Upper lobe of right lung (tissue), 1 donor: ENCODE results near the gene MECR. TPM values are rescaled to one million over a fixed set of nuclear protein-coding genes. Genes with fewer than 3 reads are reported as not detected.

Experiments
- ATAC-seq: fragments of 200-7000 bp; cut with Tn5 transposase; one replicate; pipeline ENCODE4 v1.9.1; 2020; ENCODE audit warnings: mild to moderate bottlenecking, moderate library complexity
- DNase-seq: peaks from one replicate; pipeline ENCODE4 v3.0.0-alpha.2; 2020
- H3K27ac ChIP-seq: fragments of 200-600 bp; one replicate; pipeline ENCODE4 v1.8.0; 2022
- H3K27me3 ChIP-seq: fragments of 200-600 bp; one replicate; pipeline ENCODE4 v1.8.0; 2022; ENCODE audit warnings: mild to moderate bottlenecking
- H3K36me3 ChIP-seq: fragments of 200-600 bp; one replicate; pipeline ENCODE4 v1.8.0; 2022
- H3K4me1 ChIP-seq: fragments of 200-600 bp; one replicate; pipeline ENCODE4 v1.8.0; 2022
- H3K4me3 ChIP-seq: fragments of 200-600 bp; one replicate; pipeline ENCODE4 v1.8.0; 2022; ENCODE audit warnings: mild to moderate bottlenecking
- H3K9me3 ChIP-seq: fragments of 200-600 bp; one replicate; pipeline ENCODE4 v1.8.0; 2022
- intact Hi-C: fragments of 100-400 bp; cut with DNase I; formaldehyde crosslinking; loops from one replicate; pipeline ENCODE4 v1.11.0; 2022
- total RNA-seq: library from RNA; stranded (reverse); fragmentation: NEBNext Ultra II Directional; extraction: Animal tissue kit (Norgen Biotek cat#: 25700); gene quantifications from one replicate; pipeline ENCODE4 v1.2.1, GENCODE V29; 2021
- TF ChIP-seq, protein P1 (sequence below): fragments of 200-600 bp; IDR thresholded peaks from one replicate; pipeline ENCODE4 v1.8.0; 2022; ENCODE audit warnings: antibody characterized with exemption
- donor health status: DM: no; HTN: yes; CAD: no; lungs with severe emphysema.

MECR gene
- total RNA-seq, 1 donor from 2014 or later: 16.5 TPM

DNA sequence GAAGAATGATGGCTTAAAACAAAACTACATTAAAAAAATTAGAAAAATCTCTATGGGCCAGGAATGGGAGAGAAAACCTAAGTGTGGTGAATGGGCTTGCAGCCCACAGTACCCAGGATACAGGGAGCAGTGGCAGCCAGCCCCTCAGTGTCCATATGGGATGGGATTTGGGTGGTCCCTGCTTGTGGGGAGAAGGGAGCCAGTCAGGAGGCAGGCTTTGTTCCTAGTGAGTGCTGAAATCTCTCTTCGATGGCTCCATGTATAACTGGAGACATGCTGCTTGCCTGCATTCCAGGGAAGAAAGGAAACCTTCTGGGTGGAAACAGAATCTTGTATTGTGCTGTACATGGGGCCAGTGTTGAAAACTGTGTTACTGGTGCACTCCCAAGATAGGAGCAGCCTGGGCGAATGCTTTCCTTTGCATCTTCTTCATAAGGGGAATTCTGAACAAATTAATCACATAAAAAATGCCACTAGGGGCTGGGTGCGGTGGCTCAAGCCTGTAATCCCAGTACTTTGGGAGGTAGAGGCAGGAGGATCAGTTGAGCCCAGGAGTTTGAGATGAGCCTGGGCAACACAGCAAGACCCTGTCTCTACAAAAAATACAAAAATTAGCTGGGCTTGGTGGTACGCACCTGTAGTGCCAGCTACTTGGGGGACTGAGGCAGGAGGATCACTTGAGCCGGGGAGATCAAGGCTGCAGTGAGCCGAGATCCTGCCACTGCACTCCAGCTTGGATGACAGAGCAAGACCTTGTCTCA lies 41.6 kb upstream of the MECR start:
- Histone ChIP-seq H3K27ac (peak overlapping the region; percentile 11), H3K4me1 (peaks cover 12% of the 10 kb centered on the region), H3K9me3 (no peaks in the 10 kb centered on the region), H3K36me3 (peaks cover 9% of the 10 kb centered on the region), H3K27me3 (no peaks in the 10 kb centered on the region), H3K4me3 (no peak overlapping the region)
- TF ChIP-seq, protein P1, sequence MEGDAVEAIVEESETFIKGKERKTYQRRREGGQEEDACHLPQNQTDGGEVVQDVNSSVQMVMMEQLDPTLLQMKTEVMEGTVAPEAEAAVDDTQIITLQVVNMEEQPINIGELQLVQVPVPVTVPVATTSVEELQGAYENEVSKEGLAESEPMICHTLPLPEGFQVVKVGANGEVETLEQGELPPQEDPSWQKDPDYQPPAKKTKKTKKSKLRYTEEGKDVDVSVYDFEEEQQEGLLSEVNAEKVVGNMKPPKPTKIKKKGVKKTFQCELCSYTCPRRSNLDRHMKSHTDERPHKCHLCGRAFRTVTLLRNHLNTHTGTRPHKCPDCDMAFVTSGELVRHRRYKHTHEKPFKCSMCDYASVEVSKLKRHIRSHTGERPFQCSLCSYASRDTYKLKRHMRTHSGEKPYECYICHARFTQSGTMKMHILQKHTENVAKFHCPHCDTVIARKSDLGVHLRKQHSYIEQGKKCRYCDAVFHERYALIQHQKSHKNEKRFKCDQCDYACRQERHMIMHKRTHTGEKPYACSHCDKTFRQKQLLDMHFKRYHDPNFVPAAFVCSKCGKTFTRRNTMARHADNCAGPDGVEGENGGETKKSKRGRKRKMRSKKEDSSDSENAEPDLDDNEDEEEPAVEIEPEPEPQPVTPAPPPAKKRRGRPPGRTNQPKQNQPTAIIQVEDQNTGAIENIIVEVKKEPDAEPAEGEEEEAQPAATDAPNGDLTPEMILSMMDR: no peak
- ATAC-seq: no peak
- intact Hi-C loops: no loop called here
- DNase-seq: no peak

DNA sequence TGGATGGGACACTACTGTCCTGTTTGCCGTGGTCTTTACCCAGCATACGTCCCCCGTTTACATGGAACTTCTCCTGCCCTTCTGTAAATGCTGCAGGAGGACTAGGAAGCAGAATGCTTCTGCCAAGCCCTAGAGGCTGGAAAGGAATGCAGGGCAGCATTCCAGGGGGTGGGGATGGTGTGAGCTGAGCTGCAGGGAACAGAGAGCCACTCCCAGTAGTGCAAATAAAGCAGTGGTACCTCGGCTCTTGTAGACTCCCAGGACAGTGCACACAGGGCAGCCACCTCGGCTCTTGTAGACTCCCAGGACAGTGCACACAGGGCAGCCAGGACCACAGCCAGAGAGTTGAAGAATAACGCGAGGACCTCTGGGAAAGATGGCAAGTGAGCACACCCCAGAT lies 41.0 kb upstream of the MECR start:
- intact Hi-C loops: no loop called here
- ATAC-seq (peak; percentile 99), DNase-seq (peak; percentile 87)
- TF ChIP-seq, protein P1: no peak
- H3K27me3 ChIP-seq: no peaks in the 10 kb centered on the region
- peaks cover 7% of the 10 kb centered on the region for H3K36me3 ChIP-seq
- peaks cover 12% of the 10 kb centered on the region for H3K4me1 ChIP-seq
- H3K9me3 ChIP-seq: no peaks in the 10 kb centered on the region
- peak overlapping the region; percentile 2 for H3K27ac ChIP-seq
- no peak overlapping the region for H3K4me3 ChIP-seq

DNA sequence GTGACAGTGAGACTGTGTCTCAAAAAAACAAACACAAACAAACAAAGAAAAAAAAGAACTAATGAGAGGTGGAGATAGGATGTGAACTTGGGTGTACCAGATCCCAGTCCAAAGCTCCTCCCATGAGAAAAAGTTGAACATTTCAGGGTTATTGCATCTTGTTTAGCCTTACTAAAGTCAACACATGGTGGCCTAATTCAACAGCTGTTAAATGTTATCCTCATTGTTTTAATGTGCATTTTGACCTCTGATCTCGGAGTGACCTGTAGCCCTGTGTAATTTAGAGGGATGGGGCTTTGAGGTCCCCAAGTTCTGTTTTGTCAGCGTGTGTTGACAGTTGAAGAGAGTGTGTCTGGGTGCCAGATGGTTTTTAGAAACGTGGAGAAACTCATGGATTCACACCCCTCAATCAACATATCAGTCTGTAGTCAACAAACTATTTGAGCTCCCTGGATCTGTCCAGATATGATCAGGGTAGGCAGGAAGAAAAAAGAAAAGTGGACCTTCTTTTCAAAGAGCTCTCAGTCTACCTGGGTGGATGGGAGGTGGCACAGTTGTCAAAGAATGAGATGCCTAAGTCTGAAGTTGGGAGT lies 40.3 kb upstream of the MECR start:
- DNase-seq (no peak), ATAC-seq (no peak)
- Histone ChIP-seq H3K36me3 (no peaks in the 10 kb centered on the region), H3K4me3 (no peak overlapping the region), H3K4me1 (peaks cover 12% of the 10 kb centered on the region), H3K27ac (peak overlapping the region; percentile 2), H3K9me3 (no peaks in the 10 kb centered on the region), H3K27me3 (no peaks in the 10 kb centered on the region)
- intact Hi-C loops: no loop called here
- TF ChIP-seq, protein P1: no peak

DNA sequence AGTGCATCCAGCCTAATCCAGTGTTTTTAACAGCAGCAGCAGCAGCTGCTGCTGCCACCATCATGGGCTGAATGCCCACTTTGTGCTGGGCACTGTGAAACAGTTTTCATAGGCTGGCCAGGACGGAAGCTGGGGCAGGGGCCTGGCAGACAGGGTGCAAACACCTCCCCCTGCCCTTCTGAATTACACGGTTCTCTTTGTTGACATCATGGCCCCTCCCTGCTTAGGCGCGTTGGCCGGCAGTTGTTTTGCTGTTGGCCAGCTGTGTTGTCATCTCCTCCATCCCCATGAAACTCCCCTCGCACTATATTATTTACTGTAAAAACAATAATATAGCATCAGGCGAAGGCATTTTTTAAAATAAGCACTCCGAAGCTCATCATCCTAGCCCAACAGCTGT lies 38.6 kb upstream of the MECR start:
- Histone ChIP-seq H3K9me3 (no peaks in the 10 kb centered on the region), H3K4me1 (peaks cover 12% of the 10 kb centered on the region), H3K4me3 (no peak overlapping the region), H3K27ac (no peak overlapping the region), H3K27me3 (no peaks in the 10 kb centered on the region), H3K36me3 (no peaks in the 10 kb centered on the region)
- ATAC-seq: no peak
- DNase-seq: no peak
- TF ChIP-seq, protein P1: no peak
- intact Hi-C loops: no loop called here

DNA sequence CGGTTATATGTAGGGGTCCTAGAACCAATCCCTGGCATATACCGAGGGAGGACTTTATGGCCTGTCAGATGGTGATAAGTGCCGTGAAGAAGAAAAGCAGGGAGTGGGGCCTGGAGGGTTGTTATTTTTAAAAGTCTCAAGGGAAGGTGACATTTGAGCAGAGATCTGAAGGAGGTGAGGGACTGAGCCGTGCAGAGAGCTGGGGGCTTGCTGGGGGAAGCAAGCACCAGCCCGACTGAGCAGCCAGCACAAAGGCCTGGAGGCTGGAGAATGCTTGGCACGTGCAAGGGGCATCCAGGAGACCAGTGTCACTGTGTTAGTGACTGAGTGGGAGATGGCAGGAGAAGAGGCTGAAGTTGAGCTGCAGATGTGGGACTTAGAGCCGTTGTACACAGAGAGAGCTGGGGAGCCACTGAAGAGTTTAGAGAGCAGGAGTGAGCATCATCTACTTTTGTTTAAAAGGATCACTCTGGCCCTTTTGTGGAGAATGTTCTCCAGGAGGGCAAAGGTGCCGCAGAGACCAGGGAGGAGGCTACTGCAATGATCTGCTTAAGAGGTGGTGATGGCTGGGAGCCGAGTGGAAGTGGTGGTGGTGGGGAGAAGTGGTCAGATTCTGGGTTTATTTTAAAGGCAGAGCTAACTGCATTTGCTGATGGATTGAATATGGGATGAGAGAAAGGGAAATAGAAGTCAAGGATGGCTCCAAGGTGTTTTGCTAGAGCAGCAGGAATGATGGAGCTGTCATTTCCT lies 36.8 kb upstream of the MECR start:
- ATAC-seq (no peak), DNase-seq (no peak)
- H3K9me3 ChIP-seq: no peaks in the 10 kb centered on the region
- TF ChIP-seq, protein P1: no peak
- intact Hi-C loops: no loop called here
- H3K36me3 ChIP-seq: no peaks in the 10 kb centered on the region
- H3K4me1 ChIP-seq: peaks cover 12% of the 10 kb centered on the region
- no peak overlapping the region for H3K4me3 ChIP-seq
- peaks cover 5% of the 10 kb centered on the region for H3K27me3 ChIP-seq
- no peak overlapping the region for H3K27ac ChIP-seq
